Hepatocyte (in vitro differentiated cells): ENCODE results near the gene CHST11. TPM values are rescaled to one million over a fixed set of nuclear protein-coding genes. Genes with fewer than 3 reads are reported as not detected.
A peak's percentile ranks its signal among the peaks of the same experiment; 100 is the strongest.

Experiments used
- DNase-seq: peaks from one replicate; pipeline ENCODE4 v3.0.0-alpha.2; 2016; ENCODE audit warnings: low spot score
- H2AFZ ChIP-seq: fragments of 200-600 bp; sonication (generic); 2 replicates; pipeline ENCODE4 v1.6.0; 2016; ENCODE audit warnings: antibody characterized with exemption, mild to moderate bottlenecking
- H3K27ac ChIP-seq: fragments of 200-600 bp; sonication (generic); 2 replicates; pipeline ENCODE4 v1.5.1; 2016; ENCODE audit warnings: mild to moderate bottlenecking
- H3K27me3 ChIP-seq: fragments of 200-600 bp; sonication (generic); 2 replicates; pipeline ENCODE4 v1.6.1; 2016
- H3K36me3 ChIP-seq: fragments of 200-600 bp; sonication (generic); replicated peaks from 2 replicates; pipeline ENCODE4 v1.5.1; 2016; ENCODE audit warnings: low read depth; ENCODE audit not compliant: insufficient read depth
- H3K4me1 ChIP-seq: fragments of 200-600 bp; sonication (generic); 2 replicates; pipeline ENCODE4 v1.5.1; 2016; ENCODE audit warnings: mild to moderate bottlenecking, moderate library complexity; ENCODE audit not compliant: insufficient read depth
- H3K4me2 ChIP-seq: fragments of 200-600 bp; sonication (generic); 2 replicates; pipeline ENCODE4 v1.6.0; 2016
- H3K4me3 ChIP-seq: fragments of 200-600 bp; sonication (generic); 2 replicates; pipeline ENCODE4 v1.5.1; 2016; ENCODE audit warnings: mild to moderate bottlenecking
- H3K79me2 ChIP-seq: fragments of 200-600 bp; sonication (generic); 2 replicates; pipeline ENCODE4 v1.6.0; 2017; ENCODE audit warnings: mild to moderate bottlenecking
- H3K9me2 ChIP-seq: fragments of 200-600 bp; sonication (generic); replicated peaks from 2 replicates; pipeline ENCODE4 v1.6.0; 2017; ENCODE audit warnings: mild to moderate bottlenecking; ENCODE audit not compliant: insufficient read depth
- H3K9me3 ChIP-seq: fragments of 200-600 bp; sonication (generic); 2 replicates; pipeline ENCODE4 v1.5.1; 2016; ENCODE audit warnings: low read depth, mild to moderate bottlenecking
- H4K20me1 ChIP-seq: fragments of 200-600 bp; sonication (generic); 2 replicates; pipeline ENCODE4 v1.6.0; 2016; ENCODE audit warnings: mild to moderate bottlenecking; ENCODE audit not compliant: insufficient read depth, poor library complexity, severe bottlenecking
- CTCF ChIP-seq: fragments of 200-600 bp; sonication (generic); IDR thresholded peaks from 2 replicates; pipeline ENCODE4 v1.5.1; 2016; ENCODE audit warnings: antibody characterized with exemption, mild to moderate bottlenecking; ENCODE audit not compliant: poor library complexity
- EZH2 ChIP-seq: fragments of 200-600 bp; sonication (generic); IDR thresholded peaks from 2 replicates; pipeline ENCODE4 v1.6.1; 2016; ENCODE audit warnings: antibody characterized with exemption, mild to moderate bottlenecking, borderline replicate concordance
- EZH2phosphoT487 ChIP-seq: fragments of 200-600 bp; sonication (generic); IDR thresholded peaks from one replicate; pipeline ENCODE4 v1.6.1; 2018; ENCODE audit warnings: antibody characterized with exemption, mild to moderate bottlenecking, low read depth, moderate library complexity; ENCODE audit not compliant: unreplicated experiment, severe bottlenecking
- whole genome bisulfite sequencing: methylation state at CpG from one replicate; pipeline ENCODE4 v1.1.6; 2016; ENCODE audit warnings: low lambda C conversion rate; ENCODE audit errors: missing lambda C conversion rate; 5-methylcytosine and 5-hydroxymethylcytosine counted together
- polyA plus RNA-seq: library from polyadenylated mRNA; unstranded; fragments of >200 nt; fragmentation: Nextera tagmentation; extraction: Ambion mirVana; gene quantifications from 2 replicates; pipeline ENCODE4 v1.2.1, GENCODE V29; 2016
- total RNA-seq: library from RNA; depleted of rRNA; stranded (reverse); fragments of >200 nt; gene quantifications from 2 replicates; pipeline ENCODE4 v1.2.3, GENCODE V29; 2014

CHST11 gene
- total and polyA plus RNA-seq, 2 experiments from 2014 or later: 5.2 to 8.9 TPM

- H3K27me3 ChIP-seq: no peaks in the 10 kb centered on the region
- DNase-seq: no peak
- H2AFZ ChIP-seq: no peak overlapping the region
- no peaks in the 10 kb centered on the region for H3K9me3 ChIP-seq
- no peaks in the 10 kb centered on the region for H4K20me1 ChIP-seq
- no peaks in the 10 kb centered on the region for H3K36me3 ChIP-seq
- H3K4me2 ChIP-seq: no peak overlapping the region
- no peaks in the 10 kb centered on the region for H3K79me2 ChIP-seq
- no peaks in the 10 kb centered on the region for H3K9me2 ChIP-seq
- 63% methylated on average over 7 of the region's 7 CpGs for WGBS
- H3K27ac ChIP-seq: no peak overlapping the region
- peaks cover 9% of the 10 kb centered on the region for H3K4me1 ChIP-seq
- TF ChIP-seq EZH2 (no peak), CTCF (no peak), EZH2phosphoT487 (no peak)
- no peak overlapping the region for H3K4me3 ChIP-seq
Observed at GRCh38 chr12:104579718-104580495, 123.2 kb downstream of the CHST11 start.

- Histone ChIP-seq H3K79me2 (no peaks in the 10 kb centered on the region), H3K27ac (no peak overlapping the region), H3K4me3 (no peak overlapping the region), H2AFZ (no peak overlapping the region), H4K20me1 (no peaks in the 10 kb centered on the region), H3K27me3 (no peaks in the 10 kb centered on the region), H3K36me3 (no peaks in the 10 kb centered on the region), H3K4me1 (peaks cover 12% of the 10 kb centered on the region), H3K4me2 (no peak overlapping the region), H3K9me3 (no peaks in the 10 kb centered on the region), H3K9me2 (no peaks in the 10 kb centered on the region)
- peak; percentile 94 for TF ChIP-seq EZH2phosphoT487
- TF ChIP-seq EZH2: no peak
- WGBS: 63% methylated on average over 2 of the region's 2 CpGs
- no peak for DNase-seq
Observed at GRCh38 chr12:104581005-104581570, 124.3 kb downstream of the CHST11 start.

GRCh38 chr12:104582739-104583138 is 126.0 kb downstream of the CHST11 start:
- H3K36me3 ChIP-seq: no peaks in the 10 kb centered on the region
- peaks cover 19% of the 10 kb centered on the region for H3K4me1 ChIP-seq
- H4K20me1 ChIP-seq: no peaks in the 10 kb centered on the region
- no peaks in the 10 kb centered on the region for H3K79me2 ChIP-seq
- H3K9me3 ChIP-seq: no peaks in the 10 kb centered on the region
- no peak overlapping the region for H3K4me2 ChIP-seq
- H3K4me3 ChIP-seq: no peak overlapping the region
- no peak for TF ChIP-seq EZH2
- no peak for TF ChIP-seq EZH2phosphoT487
- no peak for TF ChIP-seq CTCF
- H3K9me2 ChIP-seq: no peaks in the 10 kb centered on the region
- WGBS: 89% methylated on average over 4 of the region's 4 CpGs
- DNase-seq: no peak
- H3K27ac ChIP-seq: no peak overlapping the region
- no peak overlapping the region for H2AFZ ChIP-seq
- H3K27me3 ChIP-seq: no peaks in the 10 kb centered on the region

GRCh38 chr12:104583301-104583700 is 126.6 kb downstream of the CHST11 start:
- WGBS: 77% methylated on average over 4 of the region's 4 CpGs

More at GRCh38 chr12:104583301-104583700, 126.6 kb downstream of the CHST11 start:
- Histone ChIP-seq H4K20me1 (no peaks in the 10 kb centered on the region), H3K27me3 (no peaks in the 10 kb centered on the region), H2AFZ (no peak overlapping the region), H3K9me3 (no peaks in the 10 kb centered on the region), H3K27ac (no peak overlapping the region), H3K79me2 (no peaks in the 10 kb centered on the region), H3K4me1 (peaks cover 19% of the 10 kb centered on the region), H3K4me3 (no peak overlapping the region), H3K4me2 (no peak overlapping the region), H3K36me3 (no peaks in the 10 kb centered on the region), H3K9me2 (no peaks in the 10 kb centered on the region)
- no peak for DNase-seq
- no peak for TF ChIP-seq EZH2phosphoT487
- no peak for TF ChIP-seq EZH2
- no peak for TF ChIP-seq CTCF
